Lung (tissue), 12 donors: ENCODE data around the gene ANKRD11. TPM values are rescaled to one million over a fixed set of nuclear protein-coding genes. Genes with fewer than 3 reads are reported as not detected.
A peak's percentile ranks its signal among the peaks of the same experiment; 100 is the strongest.

Source experiments
- ATAC-seq: fragments of 200-7000 bp; cut with Tn5 transposase; one replicate; pipeline ENCODE4 v1.9.1; 2020; ENCODE audit warnings: moderate number of reproducible peaks; ENCODE audit not compliant: insufficient read depth, low FRiP score
- DNase-seq, 3 donors: peaks; one replicate each; pipeline ENCODE4 v3.0.0-alpha.2; 2013 to 2017
- H3K27ac ChIP-seq, 2 donors: one replicate each; pipeline ENCODE4 v1.5.1; 2013; ENCODE audit warnings: mild to moderate bottlenecking in 2 of 2, moderate library complexity in 2 of 2, control low read depth in 1 of 2, inconsistent platforms in 1 of 2, low read depth in 1 of 2, low read length in 1 of 2
- H3K27me3 ChIP-seq, 3 donors: one replicate each; pipeline ENCODE4 v1.5.1; 2013; ENCODE audit warnings: low read length in 2 of 3; ENCODE audit not compliant: control insufficient read depth in 3 of 3, insufficient read depth in 3 of 3
- H3K36me3 ChIP-seq, 4 donors: one replicate each; pipeline ENCODE4 v1.5.1; 2013; ENCODE audit warnings: low read length in 4 of 4, mild to moderate bottlenecking in 1 of 4, moderate library complexity in 1 of 4; ENCODE audit not compliant: control insufficient read depth in 4 of 4, insufficient read depth in 4 of 4
- H3K4me1 ChIP-seq, 5 donors: one replicate each; pipeline ENCODE4 v1.5.1; 2013; ENCODE audit warnings: low read length in 5 of 5, mild to moderate bottlenecking in 2 of 5, moderate library complexity in 1 of 5; ENCODE audit not compliant: control insufficient read depth in 5 of 5, insufficient read depth in 5 of 5
- H3K4me3 ChIP-seq: one replicate; pipeline ENCODE4 v1.5.1; 2013; ENCODE audit warnings: mild to moderate bottlenecking, control low read depth, moderate library complexity
- H3K9ac ChIP-seq, 2 donors: one replicate each; pipeline ENCODE4 v1.5.1; 2013; ENCODE audit warnings: low read length in 2 of 2, control low read depth in 1 of 2; ENCODE audit not compliant: insufficient read depth in 1 of 2
- H3K9me3 ChIP-seq, 4 donors: one replicate each; pipeline ENCODE4 v1.5.1; 2013; ENCODE audit warnings: low read length in 3 of 4, mild to moderate bottlenecking in 1 of 4, moderate library complexity in 1 of 4; ENCODE audit not compliant: control insufficient read depth in 4 of 4, insufficient read depth in 3 of 4
- CTCF ChIP-seq: IDR thresholded peaks from 2 replicates; pipeline ENCODE4 v1.5.1; 2012; ENCODE audit warnings: mild to moderate bottlenecking; ENCODE audit errors: control extremely low read depth, extremely low read depth
- WGBS, 2 donors: extraction: QIAGEN DNeasy Blood & Tissue Kit; methylation state at CpG; one replicate each; pipeline ENCODE4 v1.1.7; 2013; 5-methylcytosine and 5-hydroxymethylcytosine counted together
- polyA plus RNA-seq, 2 donors: library from polyadenylated mRNA; stranded (reverse); fragments of 200-250 nt; gene quantifications; one replicate each; pipeline ENCODE4 v1.2.1, GENCODE V29; 2013
- total RNA-seq, 2 donors: library from RNA; depleted of rRNA in 1 of 2; stranded (reverse); fragments of >200 nt in 1 of 2; gene quantifications; one replicate each; pipeline ENCODE4 v1.2.1, GENCODE V29; 2014 to 2021
- donor health status: control.
- donor health status: control.
- donor health status: Bipolar disorder and iron deficiency.
- donor health status: healthy.
- donor health status: DM: yes; HTN: yes; CAD: no.

ANKRD11 gene
- total and polyA plus RNA-seq, 4 donors = 58.5 to 162 (median 89.5) TPM

GRCh38 chr16:89442588-89442987 is 47.8 kb downstream of the ANKRD11 start:
- H3K9me3 ChIP-seq = no peaks in the 10 kb centered on the region
- ATAC-seq (no peak), DNase-seq (no peak)
- peak overlapping the region in 1 of 2 donors; percentile 72 for H3K27ac ChIP-seq
- no peak overlapping the region for H3K4me3 ChIP-seq
- TF ChIP-seq CTCF = no peak
- H3K4me1 ChIP-seq = peaks cover 24 to 44% (median 42%) of the 10 kb centered on the region in 5 donors
- H3K27me3 ChIP-seq = no peaks in the 10 kb centered on the region
- peak overlapping the region in 1 of 2 donors; percentile 56 for H3K9ac ChIP-seq
- WGBS, 2 donors = 45 to 55% methylated on average over 10 of the region's 10 CpGs
- H3K36me3 ChIP-seq = no peaks in the 10 kb centered on the region

GRCh38 chr16:89439659-89440058 is 50.7 kb downstream of the ANKRD11 start:
- WGBS, 2 donors = 91 to 92% methylated on average over 5 of the region's 5 CpGs
- H3K4me3 ChIP-seq = no peak overlapping the region
- H3K36me3 ChIP-seq = no peaks in the 10 kb centered on the region
- no peak for TF ChIP-seq CTCF
- no peak overlapping the region for H3K9ac ChIP-seq
- H3K27ac ChIP-seq = no peak overlapping the region
- peaks cover 12 to 36% (median 26%) of the 10 kb centered on the region in 5 donors for H3K4me1 ChIP-seq
- no peaks in the 10 kb centered on the region for H3K27me3 ChIP-seq
- ATAC-seq (no peak), DNase-seq (no peak)
- no peaks in the 10 kb centered on the region for H3K9me3 ChIP-seq

- WGBS, 2 donors = 97% methylated on average over 8 of the region's 8 CpGs
- no peak for ATAC-seq
- Histone ChIP-seq H3K36me3 (no peaks in the 10 kb centered on the region), H3K4me3 (no peak overlapping the region), H3K4me1 (peaks cover 3 to 29% (median 21%) of the 10 kb centered on the region in 5 donors), H3K9ac (no peak overlapping the region), H3K27ac (no peak overlapping the region), H3K27me3 (no peaks in the 10 kb centered on the region), H3K9me3 (no peaks in the 10 kb centered on the region)
- TF ChIP-seq CTCF = no peak
- no peak for DNase-seq
These were observed 52.4 kb downstream of the ANKRD11 start for GRCh38 chr16:89437991-89438390.
